GM21526 (cell line): ENCODE results near the gene LTBR.

Source experiments
- ATAC-seq: cut with Tn5 transposase; IDR thresholded peaks from one replicate; pipeline ENCODE4 v1.9.1; 2021; ENCODE audit warnings: moderate library complexity; ENCODE audit not compliant: unreplicated experiment, low FRiP score

Gene LTBR

DNA sequence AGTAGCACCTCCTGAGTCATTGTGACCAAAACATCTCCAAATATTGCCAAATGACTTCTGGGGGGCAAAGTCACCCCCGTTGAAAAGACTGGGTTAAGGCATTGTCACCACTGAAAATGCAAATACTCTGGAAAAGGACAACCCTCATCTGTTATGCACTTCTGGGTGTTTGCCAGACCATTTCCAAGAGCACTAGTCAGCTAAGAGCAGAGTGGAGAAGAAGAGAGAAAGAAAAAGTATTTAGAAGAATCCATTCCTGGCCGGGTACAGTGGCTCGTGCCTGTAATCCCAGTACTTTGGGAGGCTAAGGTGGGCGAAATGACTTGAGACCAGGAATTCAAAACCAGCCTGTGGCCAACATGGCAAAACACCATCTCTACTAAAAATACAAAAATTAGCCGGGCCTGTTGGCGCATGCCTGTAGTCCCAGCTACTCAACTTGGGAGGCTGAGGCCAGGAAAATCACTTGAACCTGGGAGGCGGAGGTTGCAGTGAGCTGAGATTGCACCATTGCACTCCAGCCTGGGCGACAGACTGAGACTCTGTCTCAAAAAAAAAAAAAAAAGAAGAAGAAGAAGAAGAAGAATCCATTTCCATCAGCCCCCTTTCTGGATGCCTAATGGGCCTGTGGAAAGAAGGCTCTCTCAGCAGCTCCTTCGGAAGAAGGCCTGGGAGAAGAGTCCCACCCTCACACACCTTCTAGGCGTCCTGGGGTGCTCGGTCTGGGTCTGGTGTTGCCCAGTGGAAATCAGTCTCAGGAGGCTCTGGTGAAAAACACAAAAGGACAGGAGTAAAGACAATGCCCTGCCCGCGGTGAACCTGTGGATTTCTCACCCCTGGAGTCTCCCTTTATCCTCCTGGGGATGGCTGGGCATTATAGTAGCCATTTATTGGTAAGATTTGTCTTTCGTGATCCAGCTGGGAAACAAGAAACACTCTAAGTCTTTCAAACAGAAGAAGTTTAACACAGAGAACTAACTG lies 3.5 kb upstream of the LTBR start:
- no peak for ATAC-seq

DNA sequence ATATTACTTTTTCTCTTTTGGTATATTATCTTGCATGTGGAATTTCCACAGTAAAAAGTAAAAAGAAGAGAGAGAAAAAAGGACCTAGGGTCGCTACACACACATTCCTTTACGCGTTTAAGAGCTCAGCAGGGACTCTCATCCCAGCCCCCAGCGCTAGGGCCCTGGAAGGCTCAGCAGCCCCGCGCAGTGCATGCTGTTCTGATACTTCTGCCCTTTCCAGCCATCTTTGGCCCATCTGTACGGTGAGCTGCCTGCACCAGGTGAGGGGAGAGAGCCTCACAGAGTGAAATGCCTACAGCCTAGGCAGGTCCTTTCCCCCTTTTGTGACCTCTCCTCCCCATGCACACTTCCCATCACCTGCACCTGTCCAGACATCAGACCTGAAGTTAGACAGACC lies 1.6 kb upstream of the LTBR start:
- ATAC-seq = no peak

DNA sequence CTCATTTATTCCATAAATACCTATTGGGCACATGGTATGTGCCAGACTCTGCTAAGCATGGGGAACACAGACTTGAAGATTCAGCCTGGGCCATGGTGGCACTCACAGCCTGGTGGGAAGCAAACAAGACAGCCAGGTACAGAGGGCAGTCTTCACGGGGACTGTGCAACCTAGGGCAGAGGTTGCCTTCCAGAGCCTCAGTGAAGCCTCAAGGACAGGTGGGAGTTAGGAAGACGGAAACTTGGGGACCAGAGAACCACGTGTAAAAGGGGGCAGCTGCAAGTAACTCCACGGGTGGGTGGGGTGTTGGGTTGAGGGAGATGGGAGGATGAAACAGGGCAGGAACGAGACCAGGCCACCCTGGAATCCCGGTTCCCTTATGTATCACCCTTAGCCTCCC lies 980 bp upstream of the LTBR start:
- no peak for ATAC-seq

DNA sequence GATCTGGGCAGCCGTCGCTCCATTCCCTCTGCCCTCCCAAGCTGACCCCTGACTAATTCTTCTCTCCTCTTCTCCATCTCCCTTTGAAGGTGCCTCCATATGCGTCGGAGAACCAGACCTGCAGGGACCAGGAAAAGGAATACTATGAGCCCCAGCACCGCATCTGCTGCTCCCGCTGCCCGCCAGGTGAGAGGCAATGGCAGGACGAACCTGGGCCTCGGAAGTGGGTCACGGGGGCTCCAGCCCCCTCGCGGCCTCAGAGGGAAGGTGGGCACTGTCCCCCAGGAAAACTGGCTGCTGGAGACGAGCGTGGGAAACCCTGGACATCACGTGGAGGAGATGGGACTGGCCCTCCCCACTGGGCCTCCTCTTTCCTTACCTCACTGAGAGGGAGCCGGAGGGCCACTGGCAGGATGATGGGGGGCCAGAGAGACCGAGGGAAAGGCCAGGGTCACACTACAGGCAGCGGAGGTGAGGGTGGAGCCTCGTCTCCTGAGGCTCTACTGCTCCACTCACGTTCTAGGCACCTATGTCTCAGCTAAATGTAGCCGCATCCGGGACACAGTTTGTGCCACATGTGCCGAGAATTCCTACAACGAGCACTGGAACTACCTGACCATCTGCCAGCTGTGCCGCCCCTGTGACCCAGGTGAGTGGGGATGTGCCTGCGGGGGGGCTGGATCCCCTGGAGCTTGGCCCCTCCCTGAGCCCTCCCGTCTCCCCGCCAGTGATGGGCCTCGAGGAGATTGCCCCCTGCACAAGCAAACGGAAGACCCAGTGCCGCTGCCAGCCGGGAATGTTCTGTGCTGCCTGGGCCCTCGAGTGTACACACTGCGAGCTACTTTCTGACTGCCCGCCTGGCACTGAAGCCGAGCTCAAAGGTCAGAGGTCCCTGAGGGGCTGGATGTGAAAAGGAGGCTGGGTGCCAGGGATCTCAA lies 806 bp downstream of the LTBR start:
- ATAC-seq = no peak

DNA sequence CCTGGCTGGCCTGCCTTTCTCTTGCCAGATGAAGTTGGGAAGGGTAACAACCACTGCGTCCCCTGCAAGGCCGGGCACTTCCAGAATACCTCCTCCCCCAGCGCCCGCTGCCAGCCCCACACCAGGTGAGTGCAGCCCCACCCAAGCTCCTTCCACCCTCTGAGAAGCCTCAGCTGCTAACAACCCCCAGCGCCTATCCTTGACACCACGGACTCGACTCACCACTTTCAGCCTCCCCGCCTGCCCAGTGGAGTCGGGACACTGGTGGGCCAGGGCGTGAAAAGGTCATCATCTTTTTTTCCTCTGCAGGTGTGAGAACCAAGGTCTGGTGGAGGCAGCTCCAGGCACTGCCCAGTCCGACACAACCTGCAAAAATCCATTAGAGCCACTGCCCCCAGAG lies 2.1 kb downstream of the LTBR start:
- ATAC-seq = no peak

DNA sequence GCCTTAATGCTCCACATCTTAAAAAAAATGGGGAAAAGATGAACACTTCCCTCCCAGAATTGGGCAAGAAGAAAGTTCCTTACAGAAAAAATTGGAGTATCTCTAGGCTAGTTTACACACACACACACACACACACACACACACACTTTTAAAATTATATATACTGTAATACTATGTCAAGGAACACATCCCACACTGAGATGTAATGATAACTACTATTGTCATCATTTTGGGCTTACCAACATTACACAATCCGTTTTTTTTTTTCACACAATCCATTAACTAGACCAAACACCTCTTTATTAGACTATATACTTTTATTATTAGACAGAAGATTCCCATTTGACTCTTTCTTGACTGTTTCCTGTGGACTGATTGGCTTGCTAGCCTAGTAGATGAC lies 2.5 kb downstream of the LTBR start:
- no peak for ATAC-seq

DNA sequence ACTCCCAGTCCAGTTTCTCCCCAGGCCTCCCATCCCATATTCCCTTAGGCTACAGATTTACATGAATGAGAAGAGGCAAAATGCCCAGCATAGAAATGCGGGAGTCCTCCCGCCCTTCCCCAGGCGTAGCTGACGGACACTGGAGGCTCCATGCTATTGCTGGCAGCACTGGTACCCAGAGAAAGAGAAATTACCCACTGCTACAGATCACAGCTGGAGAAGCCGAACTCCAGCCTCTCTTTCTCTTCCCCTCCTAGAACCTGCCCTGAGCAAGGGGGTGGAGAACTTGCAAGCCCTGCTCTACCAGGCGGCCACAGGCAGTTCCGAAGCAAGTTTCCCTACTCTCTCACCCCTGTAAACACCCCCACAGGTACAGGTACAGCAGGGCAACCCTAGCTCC lies 3.6 kb downstream of the LTBR start:
- no peak for ATAC-seq

DNA sequence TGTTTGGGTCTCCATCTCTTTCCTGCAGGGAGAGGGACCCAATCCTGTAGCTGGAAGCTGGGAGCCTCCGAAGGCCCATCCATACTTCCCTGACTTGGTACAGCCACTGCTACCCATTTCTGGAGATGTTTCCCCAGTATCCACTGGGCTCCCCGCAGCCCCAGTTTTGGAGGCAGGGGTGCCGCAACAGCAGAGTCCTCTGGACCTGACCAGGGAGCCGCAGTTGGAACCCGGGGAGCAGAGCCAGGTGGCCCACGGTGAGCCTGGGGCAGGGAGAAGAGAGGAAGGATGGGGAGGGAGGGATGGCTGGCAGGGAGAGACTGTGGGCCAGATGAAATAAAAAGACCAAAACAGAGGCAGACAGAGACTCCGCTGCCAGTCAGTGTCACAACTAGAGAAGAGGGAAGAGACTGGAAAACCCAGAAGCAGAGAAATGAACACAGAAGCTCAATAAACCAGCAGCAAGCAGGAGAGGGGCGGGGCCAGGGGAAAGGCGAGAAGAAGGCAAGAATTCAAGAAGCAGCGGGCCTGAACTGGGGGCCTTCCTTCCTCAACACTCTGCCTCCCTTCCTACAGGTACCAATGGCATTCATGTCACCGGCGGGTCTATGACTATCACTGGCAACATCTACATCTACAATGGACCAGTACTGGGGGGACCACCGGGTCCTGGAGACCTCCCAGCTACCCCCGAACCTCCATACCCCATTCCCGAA lies 6.3 kb downstream of the LTBR start:
- ATAC-seq = no peak

DNA sequence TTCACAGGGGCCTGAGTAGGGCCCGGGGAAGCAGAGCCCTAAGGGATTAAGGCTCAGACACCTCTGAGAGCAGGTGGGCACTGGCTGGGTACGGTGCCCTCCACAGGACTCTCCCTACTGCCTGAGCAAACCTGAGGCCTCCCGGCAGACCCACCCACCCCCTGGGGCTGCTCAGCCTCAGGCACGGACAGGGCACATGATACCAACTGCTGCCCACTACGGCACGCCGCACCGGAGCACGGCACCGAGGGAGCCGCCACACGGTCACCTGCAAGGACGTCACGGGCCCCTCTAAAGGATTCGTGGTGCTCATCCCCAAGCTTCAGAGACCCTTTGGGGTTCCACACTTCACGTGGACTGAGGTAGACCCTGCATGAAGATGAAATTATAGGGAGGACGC lies 7.1 kb downstream of the LTBR start:
- no peak for ATAC-seq

DNA sequence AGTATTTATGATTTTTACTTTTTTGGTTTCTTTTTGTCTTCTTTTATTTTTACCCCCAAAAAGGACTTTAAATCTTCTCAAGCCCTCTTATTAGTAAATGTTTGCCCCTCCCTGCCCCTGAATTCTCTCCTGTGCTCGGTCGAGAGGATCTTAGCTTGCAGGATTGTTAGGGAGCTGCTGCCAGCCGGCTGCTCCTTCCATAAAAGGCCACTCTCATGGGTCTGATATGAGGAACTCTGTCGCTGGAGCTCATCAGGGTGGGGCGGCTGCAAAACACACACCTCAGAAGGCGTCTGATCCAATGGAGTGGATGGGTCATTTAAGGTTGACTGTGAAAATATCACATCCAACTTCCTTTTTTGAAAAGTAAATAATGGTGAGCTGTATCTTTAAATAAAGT lies 8.5 kb downstream of the LTBR start:
- no peak for ATAC-seq

DNA sequence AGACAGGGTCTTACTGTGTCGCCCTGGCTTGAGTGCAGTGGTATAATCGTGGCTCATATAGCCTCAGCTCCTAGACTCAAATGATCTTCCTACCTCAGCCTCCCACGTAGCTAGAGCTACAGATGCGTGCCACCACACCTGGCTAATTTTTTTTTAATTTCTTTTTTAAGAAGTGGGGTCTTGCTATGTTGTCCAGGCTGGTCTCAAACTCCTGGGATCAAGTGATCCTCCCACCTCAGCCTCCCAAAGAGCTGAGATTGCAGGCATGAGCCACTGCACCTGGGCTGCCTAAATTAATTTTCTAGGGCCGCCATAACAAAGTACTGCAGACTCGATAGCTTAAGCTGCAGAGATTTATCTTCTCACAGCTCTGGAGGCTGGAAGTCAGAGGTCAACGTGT lies 9.1 kb downstream of the LTBR start:
- ATAC-seq = no peak

DNA sequence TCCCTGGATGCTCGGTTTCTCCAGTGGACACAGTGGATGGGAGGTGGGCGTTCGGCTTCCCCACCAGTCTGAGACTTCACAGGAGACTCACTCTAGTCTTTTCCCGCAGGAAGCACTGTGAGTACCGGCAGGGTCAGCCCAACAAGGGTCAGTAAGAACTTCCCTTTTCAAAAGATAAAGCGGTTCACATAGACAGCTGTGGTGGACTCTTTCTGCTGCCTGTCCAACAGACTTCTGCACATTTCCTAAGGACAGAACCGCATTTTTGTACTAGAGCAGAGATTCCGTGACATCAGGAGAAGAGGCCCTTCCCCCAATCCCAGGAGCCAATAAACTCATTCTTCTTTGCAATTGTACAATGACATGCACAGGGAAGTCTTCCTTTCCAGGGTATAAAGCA lies 10.4 kb downstream of the LTBR start:
- no peak for ATAC-seq

DNA sequence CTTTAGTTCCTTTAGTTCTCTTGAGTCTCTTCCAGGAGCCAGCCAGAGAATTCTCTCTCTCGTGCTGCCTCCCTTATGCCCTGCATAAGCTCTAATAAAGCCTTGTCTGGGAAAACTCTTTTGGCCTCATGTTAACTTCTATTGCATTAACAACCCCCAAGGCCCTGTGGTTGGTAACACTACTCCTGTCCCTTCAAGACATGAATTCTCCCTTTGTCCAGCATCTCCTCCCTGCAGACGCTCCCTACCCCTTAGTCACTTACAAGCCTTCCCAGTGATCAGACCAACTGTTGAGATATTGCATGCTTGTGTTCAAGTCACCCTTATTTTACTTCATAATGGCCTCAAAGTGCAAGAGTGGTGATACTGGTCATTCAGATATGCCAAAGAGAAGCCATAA lies 12.1 kb downstream of the LTBR start:
- no peak for ATAC-seq

DNA sequence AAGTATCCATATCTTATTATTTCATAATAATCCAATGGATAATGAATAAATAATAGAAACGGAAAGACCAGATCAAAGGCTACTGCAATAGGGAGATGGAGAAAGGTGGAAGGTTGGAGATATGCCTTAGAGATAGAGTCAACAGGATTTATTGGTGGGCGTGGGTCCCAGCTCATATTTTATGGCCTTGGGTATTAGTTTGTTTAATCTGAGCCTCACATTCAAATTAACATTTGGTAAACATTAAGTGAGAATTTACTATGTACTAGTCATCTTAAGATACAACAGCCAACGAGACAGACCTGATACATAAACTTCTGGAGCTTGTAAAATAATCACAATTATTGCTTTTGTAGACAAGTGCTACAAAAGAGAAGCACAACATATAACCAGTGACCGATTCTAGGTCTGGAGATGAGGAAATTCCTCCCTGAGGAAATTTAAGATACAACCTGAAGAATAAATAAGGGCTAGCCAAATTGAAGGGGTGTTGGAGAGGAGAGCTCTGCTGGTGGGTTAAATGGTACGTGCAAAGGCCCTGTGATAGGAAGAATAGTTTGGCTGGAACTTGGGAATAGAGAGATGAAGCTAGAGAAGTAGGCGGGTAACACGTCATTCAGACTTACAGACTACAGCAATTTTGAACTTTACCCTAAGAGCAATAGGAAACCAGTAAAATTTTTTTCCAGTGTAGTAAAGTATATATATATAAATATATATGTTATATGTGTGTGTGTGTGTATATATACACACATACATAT lies 16.1 kb downstream of the LTBR start:
- no peak for ATAC-seq

DNA sequence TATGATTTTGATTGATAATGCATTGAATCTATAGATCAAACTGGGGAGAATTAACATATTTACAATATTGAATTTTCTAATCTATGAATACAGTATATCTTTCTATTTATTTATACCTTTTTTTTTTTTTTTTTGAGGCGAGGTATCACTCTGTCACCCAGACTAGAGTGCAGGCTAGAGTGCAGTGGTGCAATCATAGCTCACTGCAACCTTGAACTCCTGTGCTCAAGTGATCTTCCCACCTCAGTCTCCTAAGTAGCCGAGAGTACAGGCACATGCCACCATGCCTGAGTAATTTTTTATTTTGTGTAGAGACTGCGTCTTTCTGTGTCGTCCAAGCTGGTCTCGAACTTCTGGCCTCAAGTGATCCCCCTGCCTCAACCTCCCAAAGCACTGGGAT lies 20.4 kb downstream of the LTBR start:
- no peak for ATAC-seq

DNA sequence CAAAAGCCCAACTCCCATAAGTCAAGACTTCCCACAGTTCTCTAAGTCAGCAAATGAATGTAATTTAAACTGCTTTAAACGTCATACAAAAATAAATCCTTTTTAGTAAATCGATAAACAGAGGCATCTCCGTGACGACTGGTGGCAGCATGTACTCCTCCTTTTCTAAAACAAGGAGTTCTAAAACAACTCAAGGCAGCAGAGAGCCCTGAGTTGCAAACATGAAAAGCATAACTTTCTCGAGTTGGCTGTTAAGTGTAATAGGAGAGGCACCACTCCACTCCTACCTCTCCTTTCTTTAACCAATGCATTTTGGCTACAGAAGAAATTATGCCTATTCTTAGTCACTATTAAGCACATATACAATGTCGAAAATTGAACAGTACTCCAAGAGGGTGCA lies 22.0 kb downstream of the LTBR start:
- ATAC-seq = no peak

DNA sequence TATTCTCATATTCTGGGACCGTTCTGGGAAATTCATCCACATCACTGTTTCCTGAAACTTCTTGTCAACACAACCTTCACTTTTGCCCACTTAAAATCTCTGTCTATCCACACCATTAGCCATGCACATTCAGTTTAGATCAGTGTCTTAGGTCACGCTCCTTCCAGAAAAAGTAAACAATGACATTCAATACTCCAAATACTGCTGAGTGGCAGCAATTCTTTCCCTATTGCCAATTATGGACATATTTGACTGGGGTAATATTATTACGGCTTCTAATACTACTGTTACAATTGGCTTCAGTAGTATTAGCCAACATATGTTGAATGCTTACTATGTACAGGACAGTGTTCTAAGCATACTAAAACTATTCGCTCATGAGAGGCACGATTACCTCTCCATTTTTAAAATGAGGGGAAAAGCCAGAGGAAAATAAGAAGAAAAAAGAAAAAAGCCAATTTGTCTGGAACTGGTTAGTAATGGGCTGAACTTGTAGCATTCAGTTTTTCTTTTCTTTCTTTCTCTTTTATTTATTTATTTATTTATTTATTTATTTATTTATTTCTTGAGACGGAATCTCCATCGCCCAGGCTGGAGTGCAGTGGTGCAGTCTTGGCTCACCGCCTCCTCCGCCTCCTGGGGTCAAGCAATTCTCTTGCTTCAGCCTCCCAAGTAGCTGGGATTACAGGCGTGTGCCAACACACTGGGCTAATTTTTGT lies 23.4 kb downstream of the LTBR start:
- no peak for ATAC-seq

DNA sequence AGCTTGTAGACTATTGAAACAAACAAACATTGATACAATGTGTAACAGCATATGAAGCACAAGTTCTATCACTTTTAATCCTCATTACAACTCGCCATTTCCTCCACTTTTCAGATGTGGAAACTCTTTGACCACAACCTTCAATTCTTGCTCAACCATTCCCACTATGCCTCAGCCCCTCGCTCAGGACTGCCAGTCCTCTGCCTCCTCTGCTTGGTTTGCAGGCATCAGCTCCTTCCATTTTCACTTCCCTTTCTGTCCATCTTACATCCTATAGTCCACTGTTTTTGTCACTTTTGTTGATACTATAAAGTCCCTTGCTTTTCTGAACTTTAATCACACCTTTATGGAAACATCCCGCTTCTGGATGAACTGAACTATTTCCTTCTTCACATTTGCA lies 32.6 kb downstream of the LTBR start:
- ATAC-seq = no peak

DNA sequence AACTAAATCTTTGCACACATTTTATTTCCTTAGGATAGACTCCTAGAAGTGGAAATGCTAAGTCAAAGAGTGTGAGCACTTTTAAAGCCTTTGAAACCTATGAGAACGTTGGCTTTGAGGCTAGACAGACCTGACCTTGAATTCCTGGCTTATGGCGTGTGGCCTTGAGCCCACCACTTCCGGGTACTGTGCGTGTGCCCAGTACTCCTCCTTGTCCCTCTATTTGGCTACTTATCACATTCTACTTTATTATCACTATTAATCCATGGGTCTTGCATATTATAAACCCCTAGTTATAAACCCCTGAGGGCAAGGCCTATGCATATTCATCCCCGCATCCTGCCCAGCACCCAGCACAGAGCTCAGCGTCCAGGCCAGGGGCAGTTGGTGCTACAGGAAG lies 34.8 kb downstream of the LTBR start:
- no peak for ATAC-seq

DNA sequence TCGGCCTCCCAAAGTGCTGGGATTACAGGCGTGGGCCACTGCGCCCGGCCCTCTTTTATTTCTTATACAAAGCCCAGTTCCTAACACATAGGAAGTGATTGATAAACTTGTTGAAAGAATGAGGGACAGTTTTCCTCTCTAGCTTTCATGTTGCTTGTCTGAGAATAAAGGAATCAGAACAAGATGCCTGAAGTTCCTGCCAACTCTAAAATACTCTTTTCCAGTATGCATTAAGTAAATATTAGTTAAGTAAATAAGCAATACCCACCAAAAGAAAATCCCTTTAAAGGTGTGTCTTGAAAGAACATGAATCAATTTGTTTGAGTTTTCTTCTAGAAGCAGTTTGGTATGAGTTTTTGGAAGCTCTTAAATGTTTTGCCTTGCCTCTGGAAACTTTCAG lies 36.4 kb downstream of the LTBR start:
- ATAC-seq = no peak
